HG03558 (cell line): Measurements from ENCODE around the gene TMEM191B.
"Not testable (repeated sequence)": the region's sequence is repeated elsewhere in the genome, so short reads cannot be mapped to it uniquely, and the experiment has no call there.

Source experiments
- ATAC-seq: cut with Tn5 transposase; IDR thresholded peaks from one replicate; pipeline ENCODE4 v1.9.1; 2021; ENCODE audit warnings: moderate number of reproducible peaks; ENCODE audit not compliant: unreplicated experiment; ENCODE audit errors: extremely low read depth

The TMEM191B gene

GRCh38 chr22:18554280-18555256 is 27.0 kb downstream of the TMEM191B start:
- not testable (repeated sequence) for ATAC-seq

GRCh38 chr22:18558516-18558915 is 30.9 kb downstream of the TMEM191B start:
- ATAC-seq = not testable (repeated sequence)

GRCh38 chr22:18558939-18559338 is 31.3 kb downstream of the TMEM191B start:
- not testable (repeated sequence) for ATAC-seq

- not testable (repeated sequence) for ATAC-seq
These were observed 32.7 kb downstream of the TMEM191B start for GRCh38 chr22:18560099-18560974.

GRCh38 chr22:18570509-18571246 is 43.1 kb downstream of the TMEM191B start:
- not testable (repeated sequence) for ATAC-seq

GRCh38 chr22:18573483-18574164 is 46.0 kb downstream of the TMEM191B start:
- not testable (repeated sequence) for ATAC-seq

- not testable (repeated sequence) for ATAC-seq
These were observed 47.0 kb downstream of the TMEM191B start for GRCh38 chr22:18574555-18574954.

- not testable (repeated sequence) for ATAC-seq
These were observed 48.1 kb downstream of the TMEM191B start for GRCh38 chr22:18575686-18576085.

GRCh38 chr22:18577090-18577818 is 49.7 kb downstream of the TMEM191B start:
- ATAC-seq = not testable (repeated sequence)

- not testable (repeated sequence) for ATAC-seq
These were observed 50.2 kb downstream of the TMEM191B start for GRCh38 chr22:18577847-18578246.
